GM23248 (cell line): Measurements from ENCODE around the gene TICRR.

Experiments used
- EZH2 ChIP-seq: fragments of 200-600 bp; sonication (generic); IDR thresholded peaks from 2 replicates; pipeline ENCODE4 v1.6.1; 2018; ENCODE audit warnings: antibody characterized with exemption, mild to moderate bottlenecking; ENCODE audit not compliant: insufficient read depth, poor library complexity, severe bottlenecking
- EZH2phosphoT487 ChIP-seq: fragments of 200-600 bp; sonication (generic); IDR thresholded peaks from 2 replicates; pipeline ENCODE4 v1.6.1; 2018; ENCODE audit warnings: antibody characterized with exemption, moderate library complexity, mild to moderate bottlenecking, low read depth; ENCODE audit not compliant: insufficient read depth

DNA sequence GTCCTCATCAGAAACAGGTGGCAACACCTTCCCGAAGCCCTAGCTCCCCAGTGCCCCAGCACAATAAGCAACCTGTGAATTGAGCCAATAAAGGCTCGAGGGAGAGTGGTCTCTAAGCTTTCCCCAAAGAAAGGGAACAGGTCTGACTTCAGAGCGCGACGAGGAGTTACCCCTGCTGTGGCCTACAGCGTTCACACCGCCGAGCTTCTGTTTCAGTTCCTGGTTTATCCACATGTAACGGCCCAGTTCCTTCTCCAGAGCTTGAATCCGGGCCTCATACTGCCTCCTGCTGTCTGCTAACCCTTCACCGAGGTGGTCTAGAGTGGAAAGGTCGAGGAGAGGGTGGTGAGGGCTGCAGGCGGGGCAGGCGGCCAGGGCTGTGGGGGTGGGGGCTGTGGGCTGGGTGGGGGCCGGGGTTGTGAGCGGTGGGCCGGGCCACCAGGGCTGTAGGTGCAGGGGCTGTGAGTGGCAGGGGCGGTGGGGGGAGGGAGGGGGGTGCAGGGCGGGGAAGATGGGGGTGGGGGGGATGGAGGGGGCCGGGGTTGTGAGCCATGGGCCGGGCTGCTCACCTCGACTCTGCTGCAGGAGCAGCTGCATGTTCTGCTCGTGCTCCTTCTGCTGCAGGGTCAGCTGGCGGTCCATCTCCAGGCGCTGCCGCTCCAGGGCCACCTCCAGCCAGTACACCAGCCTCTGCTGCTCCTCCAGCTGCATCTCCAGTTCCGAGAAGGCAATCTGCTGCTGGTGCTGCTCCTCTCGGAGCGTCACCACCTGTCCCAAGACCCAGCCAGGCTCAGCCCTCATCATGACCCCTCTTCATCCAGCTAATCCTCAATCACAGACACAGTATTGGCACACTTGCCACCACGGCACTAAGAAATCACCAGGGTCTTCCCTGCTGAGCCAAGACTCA, 53.8 kb downstream of the TICRR start:
- TF ChIP-seq EZH2phosphoT487 (no peak), EZH2 (no peak)
